Inferior parietal cortex (tissue), 1 donor: Measurements from ENCODE around the gene OTUB1.

Source experiments
- DNase-seq: peaks from one replicate; pipeline ENCODE4 v3.0.0-alpha.2; 2016; ENCODE audit errors: extremely low spot score

Gene OTUB1

DNA sequence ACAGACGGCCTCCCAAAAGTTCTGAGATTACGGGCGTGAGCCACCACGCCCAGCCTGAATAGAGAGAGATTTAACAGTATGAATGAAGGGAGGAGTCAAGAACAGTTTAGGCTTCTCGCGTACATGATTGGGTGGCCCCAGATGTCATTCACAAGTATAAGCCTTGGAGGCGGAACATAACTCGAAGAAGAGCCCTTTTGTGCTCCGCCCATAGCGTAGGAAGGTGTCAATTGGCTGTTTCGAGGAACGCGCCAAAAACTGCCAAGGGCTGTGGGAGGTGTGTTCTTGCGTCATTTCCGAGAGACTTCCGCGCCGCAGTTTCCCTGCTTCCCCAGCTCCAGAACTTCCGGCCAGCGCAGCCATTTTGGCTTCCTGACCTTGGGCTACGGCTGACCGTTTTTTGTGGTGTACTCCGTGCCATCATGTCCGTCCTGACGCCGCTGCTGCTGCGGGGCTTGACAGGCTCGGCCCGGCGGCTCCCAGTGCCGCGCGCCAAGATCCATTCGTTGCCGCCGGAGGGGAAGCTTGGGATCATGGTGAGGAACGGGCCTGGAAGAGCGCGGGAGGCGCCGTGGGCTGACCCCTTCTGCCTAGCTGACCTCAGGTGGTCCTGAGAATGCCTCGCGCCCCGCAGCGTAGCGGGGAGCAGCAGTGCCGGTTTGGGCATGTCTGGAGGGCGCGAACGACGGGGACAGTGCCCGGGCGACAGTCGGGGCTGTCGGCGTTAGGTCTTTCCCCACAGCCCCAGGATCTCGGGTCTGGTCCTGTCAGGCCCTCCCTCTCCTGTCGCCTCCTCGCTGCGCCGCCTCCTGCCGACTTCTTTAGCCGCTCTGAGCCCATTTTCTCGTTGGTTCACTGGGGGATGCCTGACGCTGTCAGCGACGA lies 11.7 kb upstream of the OTUB1 start, which contains the start of gene COX8A:
COX8A (plus strand) TSS at position 362 of the 885 bp plus-strand sequence; CDS start at position 423, 61 bp downstream.
- DNase-seq, result peak; percentile 100

DNA sequence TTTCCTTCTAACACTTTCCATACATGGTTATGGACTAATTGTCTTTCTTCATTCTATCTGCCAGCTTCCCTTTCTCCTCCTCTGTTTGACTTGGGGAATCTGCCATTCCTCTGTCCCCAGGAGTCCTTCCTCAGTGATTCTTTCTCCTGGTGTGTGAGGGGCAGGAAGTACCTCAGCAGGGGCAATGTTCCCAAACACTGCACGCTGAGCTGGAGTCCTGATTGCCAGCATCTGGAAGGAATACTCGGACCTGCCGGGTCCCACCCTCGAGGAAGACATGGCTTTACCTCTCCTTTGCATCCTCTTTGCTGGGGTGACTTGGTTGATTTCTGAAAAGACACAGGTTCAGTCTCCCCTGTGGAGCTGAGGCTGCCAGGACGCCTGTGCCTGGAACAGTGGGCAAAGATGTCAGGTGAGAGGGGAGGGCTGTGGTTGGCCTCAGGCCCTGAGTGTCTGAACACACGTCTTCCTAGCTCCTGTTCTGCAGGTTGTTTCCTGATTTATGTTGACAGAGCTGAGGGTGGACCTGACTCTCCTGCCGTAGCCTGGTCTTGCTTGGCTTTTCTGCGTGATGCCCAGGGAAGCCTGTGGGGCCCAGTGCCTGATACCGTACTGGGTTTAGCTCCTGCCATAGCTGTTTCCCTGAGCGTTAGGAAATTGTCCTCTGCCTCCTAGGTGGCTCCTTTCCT lies 7.5 kb upstream of the OTUB1 start:
- no peak for DNase-seq

DNA sequence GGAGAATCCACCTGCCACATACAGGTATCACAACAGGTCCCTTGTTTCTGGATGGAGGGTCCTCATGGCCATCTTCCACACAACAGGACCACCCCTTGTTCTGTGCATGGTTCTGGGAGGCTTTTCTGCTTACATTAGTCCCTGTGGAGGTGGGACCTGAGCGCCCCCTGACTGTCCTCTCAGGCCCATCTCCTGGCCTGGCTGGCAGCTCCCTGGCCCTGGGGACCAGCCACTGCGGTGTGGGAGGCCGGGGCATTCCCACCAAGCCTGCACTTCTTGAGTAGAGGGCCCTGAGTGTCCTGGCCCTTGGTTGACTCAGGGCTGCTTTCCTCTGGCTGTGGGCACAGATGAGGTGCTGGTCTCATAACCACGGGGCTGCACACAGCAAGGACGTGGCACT lies 6.8 kb upstream of the OTUB1 start:
- no peak for DNase-seq

DNA sequence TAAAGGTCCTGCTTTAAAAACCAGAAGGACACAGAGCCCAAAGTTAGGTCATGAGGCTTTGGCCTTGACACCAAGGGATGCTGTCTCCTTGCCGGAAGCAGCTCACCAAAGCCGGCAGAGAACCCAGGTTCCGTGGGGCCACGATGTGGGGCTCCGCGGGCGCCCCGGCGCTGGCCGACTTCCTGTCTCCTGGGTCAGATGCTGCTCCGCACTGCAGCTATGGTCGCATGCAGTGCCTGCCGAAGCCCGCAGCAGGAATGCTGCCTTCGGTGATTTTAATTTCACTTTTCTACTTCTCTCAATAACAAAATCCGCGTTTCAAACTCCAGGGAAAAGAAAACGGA lies 454 bp upstream of the OTUB1 start:
- DNase-seq, result no peak

DNA sequence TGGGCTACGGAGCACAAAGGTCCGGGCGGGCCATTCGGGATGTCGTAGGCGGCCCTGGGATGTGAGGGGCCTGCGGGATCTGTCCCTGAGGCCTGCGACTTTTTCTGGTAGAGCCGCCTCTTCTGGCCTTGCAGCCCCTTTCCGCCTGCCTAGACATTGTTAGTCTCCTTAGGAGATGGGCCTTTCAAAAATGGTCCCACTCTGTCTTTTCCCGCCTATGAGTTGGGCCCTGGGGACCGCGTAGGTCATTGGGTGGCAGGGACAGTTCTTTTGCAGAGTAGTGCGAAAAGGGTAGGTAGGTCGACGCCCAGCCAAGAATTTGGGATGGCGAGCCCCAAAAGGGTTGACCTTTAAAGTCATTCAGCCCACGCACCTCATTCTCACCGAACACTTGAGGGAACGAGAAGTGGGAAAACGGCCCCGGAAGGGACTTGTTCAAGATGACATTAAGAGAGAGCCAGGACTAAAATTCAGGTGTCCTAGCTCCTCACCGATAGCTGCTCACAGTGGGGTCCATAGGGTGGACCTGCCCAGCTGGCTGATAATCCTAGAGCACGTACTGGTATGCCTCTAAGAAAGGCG lies 785 bp downstream of the OTUB1 start:
- DNase-seq, result no peak

DNA sequence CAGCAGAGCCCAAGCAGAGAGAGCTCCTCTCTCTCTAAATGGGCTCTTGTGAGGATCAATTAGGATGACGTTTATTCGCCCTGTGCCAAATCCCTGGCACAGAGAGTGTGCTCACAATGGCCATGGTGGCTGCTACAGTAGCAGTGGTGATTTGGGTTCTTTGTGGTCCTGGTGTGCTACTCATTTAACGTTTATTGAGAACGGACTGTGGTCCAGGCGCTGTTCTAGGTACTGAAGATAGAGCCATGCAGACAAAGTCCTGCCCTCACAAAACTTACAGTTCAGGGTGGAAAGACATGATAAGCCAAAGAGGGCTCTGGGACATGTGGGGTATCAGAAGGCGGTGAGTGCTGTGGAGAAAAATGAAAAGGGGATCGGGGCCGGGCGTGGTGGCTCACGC lies 5.3 kb downstream of the OTUB1 start:
- DNase-seq, result no peak

DNA sequence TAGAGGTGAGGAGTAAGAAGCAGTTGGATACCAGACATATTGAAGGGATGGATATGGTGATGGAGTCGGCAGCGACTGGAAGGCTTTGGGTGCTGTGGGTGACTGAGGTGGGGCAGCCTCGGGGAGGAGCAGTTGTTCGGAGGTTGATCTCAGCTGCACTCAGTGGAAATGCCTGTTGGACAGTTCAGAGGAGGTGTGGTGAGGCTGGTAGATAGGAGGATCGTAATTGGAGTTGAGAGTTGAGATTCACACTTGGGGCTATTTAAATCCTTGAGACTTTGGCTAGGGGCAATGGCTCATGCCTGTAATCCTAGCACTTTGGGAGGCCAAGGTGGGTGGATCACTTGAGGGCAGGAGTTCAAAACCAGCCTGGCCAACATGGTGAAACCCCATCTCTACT lies 6.9 kb downstream of the OTUB1 start:
- DNase-seq, result no peak

DNA sequence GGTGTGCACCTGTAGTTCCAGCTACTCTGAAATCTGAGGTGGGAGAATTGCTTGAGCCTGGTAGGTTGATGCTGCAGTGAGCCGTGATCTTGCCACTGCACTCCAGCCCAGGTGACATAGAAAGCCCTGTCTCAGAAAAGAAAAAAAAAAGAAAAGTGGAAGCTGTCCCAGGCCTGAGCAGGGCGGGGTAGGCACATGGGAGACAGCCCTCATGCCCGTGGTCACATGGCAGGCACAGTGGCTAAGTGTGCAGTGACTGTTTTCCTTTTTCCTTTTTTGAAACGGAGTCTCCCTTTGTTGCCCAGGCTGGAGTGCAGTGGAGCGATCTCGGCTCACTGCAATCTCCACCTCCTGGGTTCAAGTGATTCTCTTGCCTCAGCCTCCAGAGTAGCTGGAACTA lies 7.8 kb downstream of the OTUB1 start:
- DNase-seq, result no peak

DNA sequence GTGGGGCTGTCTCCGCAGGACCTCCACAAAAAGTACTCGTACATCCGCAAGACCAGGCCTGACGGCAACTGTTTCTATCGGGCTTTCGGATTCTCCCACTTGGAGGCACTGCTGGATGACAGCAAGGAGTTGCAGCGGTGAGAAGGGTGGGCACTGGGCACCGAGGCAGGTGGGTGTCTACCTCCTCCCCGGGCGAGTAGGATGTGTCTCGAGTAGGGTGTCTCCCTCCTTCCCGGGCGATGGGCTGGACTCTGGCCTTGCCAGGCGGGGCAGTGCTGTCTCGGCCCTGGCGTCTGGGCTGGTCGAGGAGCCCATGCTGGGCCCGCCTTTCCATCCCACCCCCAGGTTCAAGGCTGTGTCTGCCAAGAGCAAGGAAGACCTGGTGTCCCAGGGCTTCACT lies 10.3 kb downstream of the OTUB1 start:
- DNase-seq, result no peak

DNA sequence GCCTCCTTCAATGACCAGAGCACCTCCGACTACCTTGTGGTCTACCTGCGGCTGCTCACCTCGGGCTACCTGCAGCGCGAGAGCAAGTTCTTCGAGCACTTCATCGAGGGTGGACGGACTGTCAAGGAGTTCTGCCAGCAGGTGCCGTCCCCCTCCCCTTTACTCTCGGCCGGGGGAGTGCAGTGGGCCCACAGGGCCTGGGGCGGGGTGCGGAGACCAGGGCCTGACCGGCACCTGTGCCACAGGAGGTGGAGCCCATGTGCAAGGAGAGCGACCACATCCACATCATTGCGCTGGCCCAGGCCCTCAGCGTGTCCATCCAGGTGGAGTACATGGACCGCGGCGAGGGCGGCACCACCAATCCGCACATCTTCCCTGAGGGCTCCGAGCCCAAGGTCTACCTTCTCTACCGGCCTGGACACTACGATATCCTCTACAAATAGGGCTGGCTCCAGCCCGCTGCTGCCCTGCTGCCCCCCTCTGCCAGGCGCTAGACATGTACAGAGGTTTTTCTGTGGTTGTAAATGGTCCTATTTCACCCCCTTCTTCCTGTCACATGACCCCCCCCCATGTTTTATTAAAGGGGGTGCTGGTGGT lies 11.0 kb downstream of the OTUB1 start:
- DNase-seq, result no peak

DNA sequence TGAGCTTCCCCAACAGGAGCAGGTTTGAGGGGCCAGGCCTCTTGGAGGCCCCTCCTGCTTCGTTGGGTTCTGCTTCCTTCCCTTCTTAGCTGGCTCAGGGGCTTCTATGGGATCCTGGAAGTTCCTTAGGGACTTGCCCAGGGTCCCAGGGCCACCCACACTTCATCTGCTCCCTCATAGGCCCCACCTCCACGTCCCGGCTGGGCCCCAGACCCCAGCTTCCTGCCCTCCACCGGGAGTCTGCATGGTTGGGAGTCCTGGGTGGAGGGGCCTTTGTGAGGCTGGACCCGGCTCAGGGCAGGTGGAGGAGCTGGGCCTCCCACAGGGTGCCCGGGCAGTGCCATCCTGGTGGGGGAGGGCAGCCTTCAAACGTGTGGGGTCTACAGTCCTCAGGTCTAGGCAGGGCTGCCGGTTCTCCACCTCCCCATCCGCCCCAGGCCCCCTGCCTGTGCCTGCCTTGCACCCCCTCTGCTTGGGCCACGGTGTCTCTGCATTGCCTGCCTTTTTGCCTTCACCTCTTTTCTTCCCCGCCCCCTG lies 11.6 kb downstream of the OTUB1 start:
- no peak for DNase-seq

DNA sequence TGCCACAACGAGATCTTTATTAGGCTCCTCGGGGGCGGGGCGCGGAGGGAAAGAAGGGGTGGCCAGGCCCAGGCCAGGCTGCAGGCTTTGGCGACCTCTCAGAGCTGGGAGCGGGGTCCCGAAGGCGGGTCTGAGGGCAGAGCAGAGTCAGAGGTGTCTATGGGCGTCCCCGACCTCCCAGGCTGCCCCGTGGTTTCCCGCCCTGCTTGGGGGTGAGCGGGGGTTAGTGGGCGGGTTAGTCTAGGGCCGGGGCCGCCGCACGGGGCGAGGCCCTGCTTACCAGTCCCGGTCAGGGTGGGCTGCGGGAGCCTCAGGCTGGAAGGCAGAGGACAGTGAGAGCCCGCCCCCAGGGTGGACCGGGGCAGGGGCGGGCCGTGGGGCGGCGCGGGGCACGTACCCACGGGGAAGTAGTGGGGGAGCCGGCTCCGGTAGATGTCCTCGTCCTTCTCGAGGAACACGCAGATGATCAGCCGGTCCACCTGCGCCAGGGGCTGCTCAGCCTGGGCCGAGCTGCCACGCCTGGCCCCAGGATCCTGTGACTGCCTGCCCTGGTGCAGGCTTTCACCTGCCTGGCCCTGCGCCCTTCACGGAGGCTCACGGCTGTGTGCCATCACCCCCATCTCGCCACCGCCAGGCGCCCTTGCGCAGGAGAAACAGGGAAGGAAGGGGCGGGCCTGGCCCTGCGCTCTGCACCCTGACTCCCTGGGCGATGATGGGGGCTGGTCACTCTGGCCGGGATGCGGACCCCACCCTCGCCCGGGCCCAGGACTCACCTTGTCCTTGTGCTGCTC lies 12.5 kb downstream of the OTUB1 start:
- DNase-seq, result no peak

DNA sequence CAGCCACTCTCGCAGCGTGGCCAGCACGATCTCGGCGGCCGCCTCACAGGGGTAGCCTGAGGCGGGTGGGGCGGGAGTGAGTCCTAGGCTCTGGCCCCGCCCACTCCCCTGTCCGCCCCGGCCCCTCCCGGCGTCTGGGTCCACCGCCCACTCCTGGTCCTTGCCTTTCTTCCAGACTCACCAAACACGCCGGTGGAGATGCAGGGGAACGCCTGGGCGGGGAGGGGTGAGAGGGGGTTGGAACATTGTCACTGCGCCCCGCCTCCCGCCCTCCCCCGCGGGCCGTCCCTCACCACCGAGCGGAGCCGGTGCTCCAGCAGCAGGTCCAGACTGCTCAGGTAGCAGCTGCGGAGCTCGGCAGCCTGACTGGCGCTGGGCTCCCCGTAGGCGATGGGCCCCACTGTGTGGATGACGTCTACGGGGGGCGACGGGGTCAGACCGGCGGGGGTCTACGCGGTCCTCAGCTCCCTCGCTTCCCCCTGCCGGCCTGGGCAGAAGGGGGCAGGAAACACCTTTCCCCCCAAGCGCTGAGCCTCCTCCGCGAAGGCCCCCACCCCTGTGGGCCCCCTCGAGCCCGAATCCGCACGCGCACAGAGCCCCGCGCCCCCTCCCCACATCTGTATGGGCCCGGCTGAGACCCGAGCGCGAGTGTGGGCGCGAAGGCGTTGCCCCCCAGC lies 13.2 kb downstream of the OTUB1 start:
- no peak for DNase-seq

DNA sequence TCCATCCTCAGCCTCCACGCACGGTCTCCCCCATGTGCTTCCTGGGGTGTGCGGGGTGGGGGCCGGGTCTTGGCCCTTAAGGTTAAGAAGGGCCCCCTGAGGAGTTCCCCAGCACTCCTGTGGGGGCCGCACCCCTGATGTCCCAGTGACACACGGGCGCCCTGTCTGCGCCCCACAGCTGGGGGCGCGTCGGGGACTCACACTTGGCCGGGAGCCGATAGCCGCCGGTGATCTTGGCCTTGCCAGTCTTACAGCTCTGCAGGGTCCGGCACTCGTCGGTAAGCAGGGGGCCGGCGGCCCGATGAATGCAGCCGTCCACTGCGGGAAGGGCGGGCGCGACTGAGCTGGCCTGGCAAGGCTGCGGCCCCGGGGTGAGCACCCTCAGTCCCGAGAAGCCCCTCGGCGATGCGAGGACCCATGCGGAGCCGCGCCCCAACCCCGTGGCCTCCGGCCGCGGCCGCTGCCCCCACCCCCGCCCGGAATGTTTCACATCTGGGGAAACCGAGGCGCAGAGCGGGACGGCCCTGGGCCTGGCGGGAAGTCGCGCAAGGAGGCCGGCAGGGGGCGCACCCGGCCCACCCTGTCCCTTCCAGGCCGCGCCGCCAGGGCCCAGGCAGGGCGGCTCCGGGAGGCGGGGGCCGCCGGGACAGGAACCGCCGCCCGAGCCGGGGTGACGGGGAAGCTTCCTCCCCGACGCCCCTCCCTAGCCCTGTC lies 13.9 kb downstream of the OTUB1 start:
- DNase-seq, result peak; percentile 62

DNA sequence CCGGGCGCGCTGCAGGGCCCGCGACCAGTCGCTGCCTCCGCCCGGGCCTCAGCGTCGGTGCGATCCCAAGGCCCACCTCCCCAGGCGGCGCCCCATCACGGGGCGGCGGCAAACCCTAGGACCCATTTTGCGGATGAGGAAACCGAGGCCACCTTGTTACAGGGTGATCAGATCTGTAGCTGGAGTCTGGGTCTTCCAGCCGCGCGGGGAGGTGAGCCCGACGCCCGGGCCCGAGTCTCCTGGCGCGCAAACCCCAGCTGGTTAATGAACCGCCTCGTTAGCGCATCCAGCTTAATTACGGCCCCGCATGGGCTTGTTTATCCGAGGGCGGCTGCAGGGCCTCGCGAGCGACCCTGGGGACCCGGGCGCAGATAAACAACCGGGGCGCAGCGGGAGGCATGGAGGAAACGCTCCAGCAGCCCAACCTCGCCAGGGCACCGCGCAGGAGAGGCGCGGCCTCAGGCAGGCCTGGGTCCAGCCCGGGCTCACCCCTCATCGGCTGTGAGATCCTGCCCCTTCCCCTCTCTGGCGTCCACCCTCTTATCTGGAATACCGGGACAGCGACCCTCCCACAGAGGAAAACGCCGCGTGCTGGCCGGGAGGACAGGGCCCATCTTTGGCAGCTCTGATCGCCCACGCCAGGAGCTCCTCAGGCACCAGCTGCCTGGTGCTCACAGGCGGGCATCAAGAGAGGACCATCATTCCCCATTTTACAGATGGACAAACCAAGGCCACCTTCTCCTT lies 14.7 kb downstream of the OTUB1 start:
- DNase-seq, result no peak

DNA sequence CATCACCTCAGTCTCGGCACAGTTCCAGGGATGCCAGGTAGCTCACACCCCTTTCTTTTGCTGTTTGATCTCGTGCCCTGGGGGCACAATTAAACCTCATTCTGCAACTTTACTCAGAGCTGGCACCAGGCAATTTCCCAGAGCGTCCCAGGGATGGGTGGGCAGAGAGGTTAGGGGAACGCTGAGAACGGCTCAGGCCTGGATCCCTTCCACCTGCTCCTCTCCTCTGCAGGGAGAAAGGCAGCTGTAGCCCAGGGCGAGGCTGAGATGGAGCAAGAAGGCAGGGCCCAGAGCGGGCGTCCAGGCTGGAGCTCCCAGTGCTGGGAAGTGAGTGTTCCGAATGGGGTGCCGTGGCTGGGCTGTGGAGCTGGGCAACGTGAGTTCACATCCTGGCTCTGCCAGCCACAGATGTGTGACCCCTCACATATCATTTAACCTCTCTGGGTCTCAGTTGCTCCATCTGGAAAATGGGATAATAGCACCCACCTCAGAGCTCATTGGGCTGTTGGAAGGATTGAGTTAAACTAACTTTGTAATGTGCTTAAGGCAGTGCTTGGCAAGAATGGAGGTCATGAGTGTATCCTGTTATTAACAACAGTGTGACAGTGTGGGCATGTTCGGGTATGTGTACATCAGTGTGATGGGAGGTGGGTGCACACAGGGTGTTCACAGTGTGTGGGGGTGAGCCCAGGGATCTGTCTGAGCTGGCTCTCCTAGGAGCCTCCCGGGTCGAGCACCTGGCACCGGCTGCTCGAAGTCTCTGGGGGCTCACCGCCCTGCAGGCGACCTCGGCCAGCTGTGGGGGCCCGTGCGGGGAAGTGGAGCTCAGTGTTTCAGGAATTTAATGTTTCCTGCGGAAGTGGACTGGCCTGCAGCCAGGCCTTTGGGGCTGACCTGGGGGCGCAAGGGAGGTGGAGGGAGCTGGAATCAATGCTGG lies 15.5 kb downstream of the OTUB1 start:
- DNase-seq, result no peak

DNA sequence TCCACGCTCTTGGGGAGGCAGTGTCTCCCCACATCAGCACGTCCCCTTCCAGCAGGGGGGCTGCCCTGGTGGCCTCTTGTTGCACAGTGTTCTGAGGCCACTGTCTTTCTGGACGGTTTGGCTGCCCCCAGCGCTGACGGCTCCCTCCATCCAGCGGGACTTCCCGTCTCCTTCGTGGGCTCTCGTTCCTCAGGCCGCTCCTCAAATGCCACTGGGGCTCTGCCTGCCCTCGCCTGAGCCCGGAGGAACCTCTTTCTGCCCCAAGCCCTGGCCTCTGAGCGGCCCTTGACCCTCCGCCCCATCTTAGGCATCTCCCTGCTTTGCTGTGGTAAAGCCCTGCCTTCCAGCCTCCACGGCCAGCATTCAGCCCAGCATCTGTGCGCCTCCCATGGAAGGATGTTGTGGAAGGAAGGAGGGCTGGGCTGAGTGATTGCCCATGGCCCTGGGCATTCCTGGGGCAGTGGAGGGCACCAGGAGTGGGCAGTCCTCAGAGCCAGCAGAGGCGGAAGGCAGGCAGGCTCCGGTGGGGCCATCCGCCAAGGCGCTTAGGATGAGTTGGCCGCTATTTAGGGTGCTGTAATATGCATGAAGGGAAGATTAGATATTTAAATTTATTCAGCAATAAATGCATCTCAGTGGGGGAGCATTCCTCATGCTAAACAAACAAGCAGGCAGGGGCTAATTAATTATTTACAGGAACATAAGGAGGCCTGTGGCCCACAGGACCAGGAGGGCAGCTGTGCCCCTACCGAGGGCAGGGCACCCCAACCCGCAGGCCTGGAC lies 17.8 kb downstream of the OTUB1 start:
- no peak for DNase-seq

DNA sequence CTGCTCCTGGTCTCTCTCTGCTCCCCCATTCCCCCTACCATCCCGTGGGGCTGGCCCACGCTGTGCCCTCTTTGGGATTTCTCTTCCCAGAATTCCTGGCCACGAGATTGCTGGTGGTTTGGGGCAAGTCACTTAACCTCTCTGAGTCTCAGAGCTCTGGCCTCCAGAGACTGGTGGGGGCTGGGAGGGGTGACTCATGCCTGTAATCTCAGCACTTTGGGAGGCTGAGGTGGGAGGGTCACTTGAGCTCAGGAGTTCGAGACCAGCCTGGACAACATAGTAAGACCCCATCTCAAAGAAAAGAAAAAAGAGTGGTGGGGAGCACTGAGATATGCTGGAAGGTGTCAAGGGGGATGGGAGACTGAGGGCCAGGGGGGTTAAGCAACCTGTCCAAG lies 18.3 kb downstream of the OTUB1 start:
- DNase-seq, result no peak
